NCI-H69 (cell line): ENCODE results near the gene MAP2K6.

ENCODE experiments used
- DNase-seq: peaks from one replicate; lab custom pipeline; 2025; lab: John Stamatoyannopoulos, UW

The MAP2K6 gene

GRCh38 chr17:69535016-69535570 is 120.6 kb downstream of the MAP2K6 start:
- DNase-seq, result no peak

- no peak for DNase-seq
These were observed 124.3 kb downstream of the MAP2K6 start for GRCh38 chr17:69538795-69539194.

DNA sequence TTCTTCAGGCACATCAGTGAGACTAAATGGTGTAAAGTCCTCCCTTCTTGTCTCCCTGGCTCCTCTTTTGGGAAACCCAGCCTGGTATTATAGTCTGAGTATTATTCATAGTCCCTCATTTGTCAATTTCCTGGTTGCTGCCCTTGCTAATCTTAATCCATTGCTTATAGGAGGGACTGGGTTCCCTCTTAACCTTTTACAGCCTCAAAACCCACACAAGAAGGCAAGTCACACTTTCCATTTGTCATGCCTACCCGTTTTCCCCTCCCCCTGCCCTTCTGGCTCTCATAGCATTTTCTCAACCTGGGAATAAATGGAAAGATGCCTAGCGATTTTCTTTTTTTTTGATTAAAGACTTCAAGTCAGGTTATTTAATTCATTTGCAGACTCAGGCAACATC is 124.8 kb downstream of the MAP2K6 start:
- no peak for DNase-seq

- DNase-seq, result peak; percentile 28
These were observed 125.4 kb downstream of the MAP2K6 start for GRCh38 chr17:69539781-69540319.

DNA sequence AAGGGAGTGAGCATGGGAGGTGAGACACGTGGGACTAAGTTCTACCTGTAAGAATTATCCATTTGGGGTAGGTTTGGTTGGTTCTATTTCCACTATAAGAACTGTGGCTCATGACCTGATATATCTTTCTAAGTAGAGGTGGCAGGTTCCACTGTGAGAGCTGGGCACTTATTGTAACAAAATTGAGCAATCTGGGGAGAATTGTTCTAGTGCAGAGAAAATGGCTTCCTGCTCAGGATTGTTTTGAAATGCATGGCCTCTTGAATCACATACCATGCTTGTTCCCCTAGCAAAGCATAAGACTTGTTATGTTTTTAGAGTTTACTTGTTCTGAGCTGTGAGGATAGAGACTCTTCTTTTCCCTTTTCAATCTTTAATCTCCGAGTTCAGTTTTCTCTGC is 125.9 kb downstream of the MAP2K6 start:
- DNase-seq, result no peak

GRCh38 chr17:69547230-69547629 is 132.7 kb downstream of the MAP2K6 start:
- DNase-seq, result no peak

DNA sequence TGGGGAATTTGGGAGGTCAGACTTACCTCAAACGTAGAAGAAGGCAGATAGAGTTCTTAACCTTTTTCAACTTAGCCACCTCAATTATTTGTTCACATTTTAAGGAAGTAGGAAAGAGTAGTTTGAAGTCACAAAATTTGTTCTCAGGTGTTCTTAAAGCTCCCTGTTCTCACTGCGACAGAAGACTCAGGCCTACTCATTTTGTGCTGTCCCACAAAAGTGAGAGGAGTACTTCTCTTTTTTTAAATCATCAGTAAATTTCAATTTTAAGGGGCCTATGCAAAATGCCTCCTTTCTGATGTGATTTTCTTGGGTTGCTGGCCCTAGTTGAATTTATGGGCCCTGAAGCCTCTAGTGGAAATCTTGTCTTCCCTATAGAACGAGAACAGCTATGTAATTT is 133.4 kb downstream of the MAP2K6 start:
- DNase-seq, result no peak

DNA sequence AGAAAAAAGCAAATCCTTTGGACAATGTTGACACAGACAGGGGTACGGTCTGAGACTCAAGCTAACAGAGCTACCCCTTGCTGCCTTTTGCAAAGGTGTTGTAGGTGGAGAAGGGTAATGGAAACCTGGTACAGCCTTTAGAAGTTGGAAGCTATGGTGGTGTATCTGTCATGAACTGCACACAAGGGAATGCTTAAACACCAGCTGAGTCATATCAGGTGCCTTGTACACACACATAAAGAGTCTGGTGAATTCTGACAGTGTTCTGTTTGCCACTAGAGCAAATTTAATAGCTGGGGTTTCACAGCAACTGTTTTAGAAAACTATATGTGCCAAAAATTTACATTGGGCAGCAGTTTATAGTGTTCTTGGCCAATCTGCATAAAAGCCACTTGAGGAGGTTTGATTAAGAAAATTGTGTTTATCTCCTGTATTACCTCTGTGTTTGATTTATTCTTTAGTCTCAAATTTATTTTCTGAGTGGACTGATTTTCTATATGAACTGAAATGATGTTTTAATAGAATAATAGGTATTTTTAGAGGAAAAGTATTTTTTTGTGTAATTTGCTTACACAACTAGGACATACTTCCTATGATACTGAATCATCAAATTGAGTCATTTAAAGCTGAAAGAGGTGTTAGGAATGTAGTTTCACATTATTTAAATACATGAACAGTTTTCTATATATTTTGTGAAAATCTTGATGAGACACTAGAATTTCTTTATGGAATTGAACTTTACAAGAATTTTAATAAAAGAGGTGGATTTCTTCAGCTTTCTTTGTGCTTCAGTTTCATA is 136.9 kb downstream of the MAP2K6 start:
- no peak for DNase-seq

- DNase-seq, result no peak
These were observed 138.6 kb downstream of the MAP2K6 start for GRCh38 chr17:69552986-69553667.

DNA sequence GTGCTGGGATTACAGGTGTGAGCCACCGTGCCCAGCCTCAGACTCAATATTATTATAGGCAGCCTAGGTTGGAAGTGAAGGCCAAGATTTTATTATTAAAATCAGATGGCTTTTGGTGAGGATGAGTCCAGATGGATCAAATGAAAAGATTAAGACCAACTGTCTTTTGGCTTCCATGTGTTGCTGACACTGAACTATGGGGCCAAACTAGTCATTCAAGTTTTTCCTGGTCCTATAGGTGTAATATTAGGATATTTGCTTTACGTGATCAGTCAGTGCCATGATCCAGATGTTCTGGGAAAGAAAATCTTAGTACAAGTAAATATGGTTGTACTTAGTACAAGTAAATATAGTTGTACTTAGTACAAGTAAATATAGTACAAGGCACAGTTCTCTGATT is 140.6 kb downstream of the MAP2K6 start:
- no peak for DNase-seq

DNA sequence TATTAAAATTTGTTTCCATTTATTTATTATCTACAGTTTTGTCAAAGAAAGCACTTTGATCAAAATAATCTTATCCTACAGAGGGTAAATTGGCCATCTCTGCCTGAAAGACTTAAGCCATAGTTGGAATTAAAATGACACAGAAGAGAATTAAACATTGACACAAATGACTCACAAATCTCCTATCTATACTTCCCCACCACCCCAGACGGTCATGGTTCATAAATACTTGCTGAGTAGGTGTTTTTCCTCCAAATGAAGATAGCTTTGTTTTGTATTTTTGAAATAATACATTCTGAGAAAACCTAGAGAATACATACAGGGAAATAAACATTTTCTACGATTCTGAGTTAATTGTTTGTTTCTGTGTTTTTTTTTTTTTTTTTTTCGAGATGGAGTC is 142.8 kb downstream of the MAP2K6 start:
- no peak for DNase-seq

DNA sequence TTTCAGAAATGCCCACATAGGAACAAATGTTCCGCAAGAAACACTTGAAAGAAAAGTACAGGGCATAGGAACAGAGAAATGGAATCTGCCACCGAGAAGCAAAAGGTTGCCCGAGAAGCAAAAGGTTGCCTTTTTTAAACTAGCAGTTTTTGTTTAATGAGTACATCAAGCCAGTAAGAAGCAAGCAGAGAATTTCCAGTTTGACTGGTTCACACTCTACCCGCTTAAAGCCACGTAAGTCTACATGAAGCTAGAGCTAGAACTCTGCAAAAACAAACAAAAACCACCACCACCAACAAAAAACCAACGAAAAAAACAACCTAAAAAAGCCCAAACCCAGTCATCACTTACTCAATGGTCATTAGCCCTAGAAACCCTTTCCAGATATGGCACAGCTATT is 144.3 kb downstream of the MAP2K6 start:
- no peak for DNase-seq

DNA sequence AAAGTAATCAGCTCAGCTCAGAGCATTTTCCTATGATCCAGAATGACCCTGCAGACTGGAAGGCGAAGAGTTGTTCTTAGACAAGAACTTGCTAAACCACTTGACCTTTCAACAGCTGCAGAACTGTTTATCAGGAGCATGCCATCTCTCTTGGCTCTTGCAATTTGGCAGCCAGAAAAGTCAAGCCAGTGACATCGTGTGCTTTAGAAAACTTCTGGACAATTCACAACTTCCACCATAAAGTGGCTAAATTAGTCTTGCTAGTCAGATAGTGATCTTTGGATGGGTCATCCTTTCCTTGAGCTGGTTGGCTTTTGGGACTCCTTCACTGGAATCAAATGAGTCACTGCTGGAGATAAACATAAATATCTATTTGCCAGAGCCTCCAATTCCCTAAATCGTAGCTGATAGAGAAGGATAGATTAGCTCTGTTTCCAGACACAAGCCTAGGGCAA is 146.5 kb downstream of the MAP2K6 start:
- no peak for DNase-seq

DNA sequence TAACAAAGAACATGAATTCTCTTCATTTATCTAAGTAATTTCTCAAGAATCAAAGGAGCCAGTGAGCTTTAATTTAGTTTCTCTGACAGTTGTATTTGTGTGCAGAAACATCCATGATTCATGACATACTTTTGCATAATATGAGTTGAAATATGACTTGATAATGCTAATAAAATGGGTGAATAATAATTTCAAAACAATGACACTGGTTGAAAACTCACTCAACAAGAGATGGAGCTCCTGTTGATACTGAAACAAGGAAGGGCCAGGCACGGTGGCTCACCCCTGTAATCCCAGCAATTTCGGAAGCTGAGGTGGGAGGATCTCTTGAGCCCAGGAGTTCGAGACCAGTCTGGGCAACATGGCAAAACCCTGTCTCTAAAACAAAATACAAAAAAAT is 147.0 kb downstream of the MAP2K6 start:
- DNase-seq, result no peak

DNA sequence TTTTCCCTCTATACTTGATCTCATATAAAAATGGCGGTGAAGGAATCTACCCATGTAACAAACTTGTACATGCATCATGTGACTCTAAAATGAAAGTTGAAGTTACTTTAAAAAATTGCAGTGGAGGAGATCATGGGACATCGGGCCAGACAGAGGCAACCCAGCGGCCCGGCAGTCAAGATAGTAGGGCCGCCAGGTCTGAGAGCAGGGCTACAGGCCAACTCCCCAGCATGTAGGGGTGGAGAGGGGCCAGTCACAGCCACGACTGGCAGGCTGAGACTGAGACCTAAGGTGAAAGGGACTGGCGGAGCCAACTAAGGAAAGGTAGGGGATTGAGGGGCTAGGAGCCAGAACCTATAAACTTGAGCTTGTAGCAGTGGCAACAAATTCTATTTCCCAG is 150.9 kb downstream of the MAP2K6 start:
- no peak for DNase-seq

DNA sequence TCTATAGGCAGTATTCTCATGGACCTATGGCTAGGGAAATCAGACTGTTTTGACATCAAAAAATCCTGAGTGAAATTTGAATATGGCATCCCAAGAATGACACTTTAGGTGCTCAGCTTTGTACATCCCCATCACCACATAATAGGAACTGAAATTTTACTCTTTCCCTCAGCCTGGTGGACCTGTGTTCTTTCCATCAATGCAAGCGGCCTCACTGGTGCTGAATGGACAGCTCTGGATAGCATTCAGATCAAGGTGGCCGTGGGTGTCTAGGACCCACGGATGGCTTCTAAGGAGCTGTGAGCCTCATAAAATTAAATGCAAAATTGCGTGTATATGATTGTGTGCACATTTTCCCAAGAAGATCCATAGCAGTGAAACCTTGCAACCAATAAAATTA is 152.6 kb downstream of the MAP2K6 start:
- no peak for DNase-seq

DNA sequence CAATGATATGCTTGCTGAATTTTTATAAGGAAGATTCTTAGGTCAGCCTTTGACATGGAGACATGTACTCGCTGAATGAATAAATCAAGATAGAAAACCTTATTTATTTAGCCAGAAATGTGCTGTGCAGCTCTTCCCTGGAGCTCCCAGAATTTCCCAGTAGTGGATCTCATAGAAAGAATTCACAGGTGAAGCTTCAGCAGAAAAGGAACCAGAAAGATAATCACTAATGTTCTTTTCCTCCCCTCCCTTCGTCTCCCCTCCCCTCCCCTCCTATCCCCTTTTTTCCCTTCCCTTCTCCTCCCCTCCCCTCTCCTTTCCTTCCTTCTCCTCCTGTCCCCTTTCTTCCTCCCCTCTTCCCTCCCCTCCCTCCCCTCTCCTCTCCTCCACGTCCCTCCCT is 158.2 kb downstream of the MAP2K6 start:
- DNase-seq, result no peak

DNA sequence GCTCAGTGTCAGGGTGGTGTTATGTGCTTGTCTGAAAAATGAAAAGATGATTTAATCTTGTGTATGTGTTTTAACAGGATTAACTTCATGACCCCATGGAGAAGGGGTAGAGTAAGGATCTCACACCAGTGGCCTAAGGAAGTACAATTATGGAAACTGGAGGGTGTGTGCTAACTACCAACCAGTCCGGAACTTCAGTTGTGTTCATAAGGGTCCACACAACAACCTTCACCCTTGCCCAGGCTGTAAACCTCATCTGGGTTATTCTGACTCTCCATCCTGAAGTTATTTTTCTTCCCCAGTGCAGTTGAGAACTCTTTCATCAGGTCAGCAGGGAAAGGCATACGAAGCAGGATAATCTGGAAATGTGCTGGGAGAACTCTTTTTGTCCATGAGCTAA is 158.9 kb downstream of the MAP2K6 start:
- DNase-seq, result no peak

- no peak for DNase-seq
These were observed 160.0 kb downstream of the MAP2K6 start for GRCh38 chr17:69574257-69575197.

DNA sequence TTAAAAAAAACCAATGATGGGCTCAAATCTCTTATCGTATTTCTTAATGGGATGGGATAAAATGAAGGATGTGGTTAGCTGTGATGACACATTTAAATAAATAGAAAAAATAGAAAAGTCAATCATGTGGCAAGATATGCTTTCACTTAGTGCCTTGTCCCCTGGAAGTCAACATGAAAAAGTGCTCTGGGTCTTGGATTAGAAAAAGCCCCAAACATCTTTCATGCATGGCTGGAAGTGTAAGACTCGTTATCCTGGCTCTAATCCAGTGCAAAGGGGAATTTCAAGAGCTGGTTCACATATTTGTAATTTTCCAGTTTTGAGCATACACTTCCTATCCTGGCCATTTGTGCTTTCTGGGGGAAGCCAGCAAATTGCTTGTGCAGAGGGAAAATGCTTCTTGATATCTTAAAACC is 160.9 kb downstream of the MAP2K6 start:
- peak; percentile 5 for DNase-seq

GRCh38 chr17:69577098-69577497 is 162.6 kb downstream of the MAP2K6 start:
- DNase-seq, result no peak

DNA sequence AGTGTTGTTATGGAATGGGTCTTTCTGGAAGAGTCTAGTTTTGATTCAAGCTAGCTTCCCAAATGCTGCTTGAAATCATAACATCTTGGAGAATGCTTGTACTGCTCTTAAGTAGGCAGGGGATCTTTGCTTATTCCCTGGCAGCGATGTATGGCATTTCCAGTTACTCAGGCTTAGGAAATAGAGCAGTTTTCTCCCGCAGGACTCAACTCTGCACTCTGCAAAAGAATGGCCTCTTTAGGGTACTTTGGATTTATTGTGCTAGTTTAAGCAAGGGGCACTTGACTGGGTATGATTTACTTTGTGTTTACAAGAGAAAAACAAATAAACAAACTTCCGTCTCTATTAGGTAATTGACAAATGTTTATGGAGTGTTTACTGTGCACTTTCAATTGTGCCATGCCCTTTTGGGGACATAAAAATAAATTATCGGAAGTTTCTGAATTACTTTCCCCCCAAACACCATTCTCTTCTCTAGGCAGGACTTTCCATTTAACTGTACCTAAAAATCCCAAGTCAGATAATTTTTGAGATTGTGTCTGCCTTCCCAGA is 164.0 kb downstream of the MAP2K6 start:
- no peak for DNase-seq
